H1 (cell line): ENCODE results near the gene MMAB. TPM values are rescaled to one million over a fixed set of nuclear protein-coding genes. Genes with fewer than 3 reads are reported as not detected.

Experiments
- MAX ChIP-seq: IDR thresholded peaks from 2 replicates; pipeline ENCODE4 v1.6.1; 2012; ENCODE audit warnings: inconsistent platforms
- SRF ChIP-seq: IDR thresholded peaks from 2 replicates; pipeline ENCODE4 v1.6.1; 2011; ENCODE audit warnings: mild to moderate bottlenecking, low read depth, low read length, moderate library complexity
- polyA plus RNA-seq, 7 experiments: library from polyadenylated mRNA; depleted of rRNA in 3 of 7; stranded (reverse) in 5 of 7; unstranded in 2 of 7; fragments of >200 nt in 5 of 7; fragments of 200-250 nt in 2 of 7; gene quantifications; 1 replicate in 5 of 7; 2 replicates in 1 of 7; 4 replicates in 1 of 7; pipeline versions ENCODE4 v1.2.1 to v1.2.3, GENCODE V29; 2011 to 2013; ENCODE audit warnings: missing spikeins in 2 of 7, mixed read lengths in 2 of 7
- total RNA-seq: library from RNA; stranded (reverse); fragmentation: NEBNext Ultra II Directional; extraction: Animal tissue kit (Norgen Biotek cat#: 25700); gene quantifications from 2 replicates; pipeline ENCODE4 v1.2.1, GENCODE V29; 2021

Gene MMAB
- total and polyA plus RNA-seq, 2 of the 8 experiments (the other 6 are each of a cell fraction or from before 2014, with no cell fraction given): 12.9 to 18.5 TPM

GRCh38 chr12:109582636-109583035 is 9.3 kb upstream of the MMAB start (continued):
- TF ChIP-seq SRF: no peak
- no peak for TF ChIP-seq MAX
